Peyer's patch (tissue), 4 donors: ENCODE results near the gene MB21D2. TPM values are rescaled to one million over a fixed set of nuclear protein-coding genes. Genes with fewer than 3 reads are reported as not detected.

ENCODE experiments used
- DNase-seq, 3 donors: peaks; one replicate each; pipeline ENCODE4 v3.0.0-alpha.2; 2017 to 2019
- H3K27ac ChIP-seq, 4 donors: fragments of 200-600 bp; sonication (generic); one replicate each; pipeline ENCODE4 v1.5.1; 2016 to 2019
- H3K27me3 ChIP-seq, 2 donors: fragments of 200-600 bp; sonication (generic); one replicate each; pipeline ENCODE4 v1.5.1; 2019
- H3K36me3 ChIP-seq, 3 donors: fragments of 200-600 bp; sonication (generic); one replicate each; pipeline ENCODE4 v1.5.1; 2016 to 2019
- H3K4me1 ChIP-seq, 4 donors: fragments of 200-600 bp; sonication (generic); one replicate each; pipeline ENCODE4 v1.5.1; 2016 to 2019
- H3K4me3 ChIP-seq, 4 donors: fragments of 200-600 bp; sonication (generic); 1 replicate in 3 of 4; 2 replicates in 1 of 4; pipeline ENCODE4 v1.5.1; 2016 to 2019; ENCODE audit warnings: mild to moderate bottlenecking in 1 of 4
- H3K9me3 ChIP-seq, 4 donors: fragments of 200-600 bp; sonication (generic); one replicate each; pipeline ENCODE4 v1.5.1; 2016 to 2019; ENCODE audit warnings: mild to moderate bottlenecking in 1 of 4
- POLR2A ChIP-seq, 2 donors: fragments of 450-650 bp; IDR thresholded peaks; one replicate each; pipeline ENCODE4 v1.5.1; 2017; ENCODE audit warnings: antibody characterized with exemption in 2 of 2, mild to moderate bottlenecking in 2 of 2, moderate library complexity in 2 of 2
- total RNA-seq, 4 donors: library from RNA; depleted of rRNA; stranded (reverse); fragments of >200 nt; gene quantifications; one replicate each; pipeline ENCODE4 v1.1.0, GENCODE V29; 2016
- TF ChIP-seq, protein P1 (sequence below), 6 experiments: fragments of 450-650 bp in 4 of 6; fragments of 200-600 bp in 2 of 6; sonication (generic) in 1 of 6; IDR thresholded peaks; one replicate each; pipeline ENCODE4 v1.5.1; 2017 to 2019; ENCODE audit warnings: antibody characterized with exemption in 6 of 6, mild to moderate bottlenecking in 3 of 6, moderate library complexity in 1 of 6

Gene MB21D2
- total RNA-seq, 4 donors from 2014 or later = 6.6 to 16.6 (median 13.0) TPM

- H3K27me3 ChIP-seq = no peaks in the 10 kb centered on the region
- no peak overlapping the region for H3K4me3 ChIP-seq
- no peak for TF ChIP-seq POLR2A (IDR thresholded peaks at IDR 0.05)
- TF ChIP-seq, protein P1, sequence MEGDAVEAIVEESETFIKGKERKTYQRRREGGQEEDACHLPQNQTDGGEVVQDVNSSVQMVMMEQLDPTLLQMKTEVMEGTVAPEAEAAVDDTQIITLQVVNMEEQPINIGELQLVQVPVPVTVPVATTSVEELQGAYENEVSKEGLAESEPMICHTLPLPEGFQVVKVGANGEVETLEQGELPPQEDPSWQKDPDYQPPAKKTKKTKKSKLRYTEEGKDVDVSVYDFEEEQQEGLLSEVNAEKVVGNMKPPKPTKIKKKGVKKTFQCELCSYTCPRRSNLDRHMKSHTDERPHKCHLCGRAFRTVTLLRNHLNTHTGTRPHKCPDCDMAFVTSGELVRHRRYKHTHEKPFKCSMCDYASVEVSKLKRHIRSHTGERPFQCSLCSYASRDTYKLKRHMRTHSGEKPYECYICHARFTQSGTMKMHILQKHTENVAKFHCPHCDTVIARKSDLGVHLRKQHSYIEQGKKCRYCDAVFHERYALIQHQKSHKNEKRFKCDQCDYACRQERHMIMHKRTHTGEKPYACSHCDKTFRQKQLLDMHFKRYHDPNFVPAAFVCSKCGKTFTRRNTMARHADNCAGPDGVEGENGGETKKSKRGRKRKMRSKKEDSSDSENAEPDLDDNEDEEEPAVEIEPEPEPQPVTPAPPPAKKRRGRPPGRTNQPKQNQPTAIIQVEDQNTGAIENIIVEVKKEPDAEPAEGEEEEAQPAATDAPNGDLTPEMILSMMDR (IDR thresholded peaks at IDR 0.05) = no peak
- H3K9me3 ChIP-seq = no peaks in the 10 kb centered on the region
- H3K4me1 ChIP-seq = no peaks in the 10 kb centered on the region
- no peak overlapping the region for H3K27ac ChIP-seq
- H3K36me3 ChIP-seq = no peaks in the 10 kb centered on the region
- no peak for DNase-seq
Measured at GRCh38 chr3:192921793-192922192, 4.1 kb upstream of the MB21D2 start.

DNA sequence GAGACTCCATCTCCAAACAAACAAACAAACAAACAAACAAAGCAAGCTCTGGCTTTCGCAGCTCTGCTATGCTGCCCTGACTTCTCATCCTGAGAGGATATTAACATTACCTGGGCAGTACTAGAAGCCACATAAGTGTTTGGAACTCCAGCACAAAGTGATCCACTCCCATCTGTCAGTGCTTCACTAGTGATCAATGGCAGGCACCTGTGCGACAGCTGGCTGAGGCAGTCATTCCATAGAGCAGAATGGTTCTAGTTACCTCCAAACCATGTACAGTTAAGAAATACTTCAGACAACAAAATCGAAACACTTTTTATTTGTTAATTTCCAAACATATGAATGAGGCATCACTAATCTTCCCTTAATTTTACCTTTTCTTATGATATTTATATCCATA, 2.8 kb upstream of the MB21D2 start:
- Histone ChIP-seq H3K27ac (no peak overlapping the region), H3K4me1 (peaks cover 0 to 11% (median 0%) of the 10 kb centered on the region in 4 donors), H3K9me3 (no peaks in the 10 kb centered on the region), H3K4me3 (no peak overlapping the region), H3K27me3 (no peaks in the 10 kb centered on the region), H3K36me3 (no peaks in the 10 kb centered on the region)
- no peak for DNase-seq
- no peak for TF ChIP-seq POLR2A (IDR thresholded peaks at IDR 0.05)
- TF ChIP-seq, protein P1 (IDR thresholded peaks at IDR 0.05) = no peak

DNA sequence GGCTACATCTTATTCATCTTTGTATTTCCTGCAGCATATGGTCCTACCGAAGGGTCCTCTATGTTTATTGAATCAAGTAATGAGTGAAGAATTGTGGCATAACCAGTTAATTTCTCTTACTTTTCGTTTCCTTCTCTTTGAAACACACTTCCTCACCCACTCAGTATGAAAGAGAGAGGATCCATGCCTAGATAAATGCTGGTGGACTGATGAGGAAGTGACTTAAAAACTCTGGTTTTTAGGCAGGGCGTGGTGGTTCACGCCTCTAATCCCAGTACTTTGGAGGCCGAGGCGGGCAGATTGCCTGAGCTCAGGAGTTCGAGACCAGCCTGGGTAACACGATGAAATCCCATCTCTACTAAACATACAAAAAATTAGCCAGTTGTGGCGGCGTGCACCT, 2.2 kb upstream of the MB21D2 start:
- H3K9me3 ChIP-seq = no peaks in the 10 kb centered on the region
- no peaks in the 10 kb centered on the region for H3K36me3 ChIP-seq
- peaks cover 0 to 15% (median 0%) of the 10 kb centered on the region in 4 donors for H3K4me1 ChIP-seq
- H3K27me3 ChIP-seq = no peaks in the 10 kb centered on the region
- DNase-seq = no peak
- no peak for TF ChIP-seq POLR2A (IDR thresholded peaks at IDR 0.05)
- TF ChIP-seq, protein P1 (IDR thresholded peaks at IDR 0.05) = no peak
- no peak overlapping the region for H3K4me3 ChIP-seq
- H3K27ac ChIP-seq = no peak overlapping the region

DNA sequence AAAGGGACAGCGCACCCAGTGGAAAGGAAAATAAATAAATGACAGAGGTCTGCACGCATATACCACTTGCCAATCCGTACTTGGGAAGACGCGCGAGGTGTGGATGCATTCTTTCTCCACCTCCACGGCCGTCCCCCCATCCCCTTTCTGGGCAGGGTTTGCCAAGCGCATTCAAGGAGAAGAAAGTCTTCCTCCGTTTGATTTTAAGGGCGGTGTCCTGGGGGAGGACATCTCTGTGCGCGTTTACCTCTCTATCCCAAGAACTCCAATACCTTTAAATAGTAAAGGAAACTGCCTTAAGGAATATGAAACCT, 576 bp upstream of the MB21D2 start:
- Histone ChIP-seq H3K36me3 (no peaks in the 10 kb centered on the region), H3K4me1 (peaks cover 0 to 26% (median 0%) of the 10 kb centered on the region in 4 donors), H3K27me3 (no peaks in the 10 kb centered on the region), H3K27ac (peak overlapping the region; percentile 81 to 95 (median 88)), H3K9me3 (no peaks in the 10 kb centered on the region), H3K4me3 (peak overlapping the region; percentile 53 to 75 (median 64))
- TF ChIP-seq, protein P1 (IDR thresholded peaks at IDR 0.05) = peak in 2 of 6 experiments; percentile 29 to 36
- peak in 1 of 2 donors; percentile 20 for TF ChIP-seq POLR2A (IDR thresholded peaks at IDR 0.05)
- no peak for DNase-seq

DNA sequence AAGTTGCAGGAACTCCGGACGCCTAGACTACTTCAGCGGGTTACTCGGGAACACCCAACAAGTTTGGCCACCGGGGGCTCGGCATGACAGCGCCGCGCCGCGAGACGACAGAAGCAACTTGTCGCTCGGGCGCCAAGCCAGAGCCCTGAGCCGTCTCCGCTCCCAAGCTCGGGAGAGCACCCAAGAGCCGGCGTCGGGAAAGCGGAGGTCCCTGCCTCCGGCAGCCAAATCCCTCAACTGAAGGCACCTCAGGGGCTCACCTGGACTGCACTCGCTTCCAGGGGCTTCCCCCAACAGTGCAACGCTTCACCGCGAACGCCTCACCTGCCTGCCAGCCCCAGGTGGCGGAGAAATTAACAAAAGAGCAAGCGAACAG, 640 bp downstream of the MB21D2 start:
- H3K36me3 ChIP-seq = no peaks in the 10 kb centered on the region
- peaks cover 0 to 26% (median 0%) of the 10 kb centered on the region in 4 donors for H3K4me1 ChIP-seq
- peak overlapping the region; percentile 53 to 75 (median 64) for H3K4me3 ChIP-seq
- H3K9me3 ChIP-seq = no peaks in the 10 kb centered on the region
- peak overlapping the region; percentile 81 to 95 (median 88) for H3K27ac ChIP-seq
- no peaks in the 10 kb centered on the region for H3K27me3 ChIP-seq
- DNase-seq = peak; percentile 36 to 78 (median 73)
- TF ChIP-seq, protein P1 (IDR thresholded peaks at IDR 0.05) = peak in 2 of 6 experiments; percentile 18
- TF ChIP-seq POLR2A (IDR thresholded peaks at IDR 0.05) = peak in 1 of 2 donors; percentile 26
